Progenitor cell of endocrine pancreas (in vitro differentiated cells): ENCODE measurements around the gene ZCCHC4. TPM values are rescaled to one million over a fixed set of nuclear protein-coding genes. Genes with fewer than 3 reads are reported as not detected.

ENCODE experiments used
- DNase-seq: peaks from one replicate; pipeline ENCODE4 v3.0.0; 2021; ENCODE audit warnings: low spot score; ENCODE audit not compliant: unreplicated experiment
- H3K27ac Mint-ChIP-seq: 2 replicates; pipeline ENCODE4 v1.8.0; 2021; ENCODE audit warnings: mild to moderate bottlenecking, moderate library complexity, mixed read lengths
- H3K27me3 Mint-ChIP-seq: 2 replicates; pipeline ENCODE4 v1.8.0; 2021; ENCODE audit warnings: mixed read lengths
- H3K36me3 Mint-ChIP-seq: 2 replicates; pipeline ENCODE4 v1.8.0; 2022; ENCODE audit warnings: mixed read lengths; ENCODE audit not compliant: insufficient read depth
- H3K4me1 Mint-ChIP-seq: 2 replicates; pipeline ENCODE4 v1.8.0; 2021; ENCODE audit warnings: low read depth, mixed read lengths
- H3K4me3 Mint-ChIP-seq: 2 replicates; pipeline ENCODE4 v1.8.0; 2021; ENCODE audit warnings: low read depth, mild to moderate bottlenecking, moderate library complexity, mixed read lengths
- H3K9me3 Mint-ChIP-seq: 2 replicates; pipeline ENCODE4 v1.8.0; 2021; ENCODE audit warnings: low read depth, mixed read lengths
- total RNA-seq: library from RNA; stranded (reverse); gene quantifications from 2 replicates; pipeline ENCODE4 v1.2.1, GENCODE V29; 2021
- TF ChIP-seq, protein P1 (sequence below): fragments of 200-600 bp; sonication (generic); IDR thresholded peaks from one replicate; pipeline ENCODE4 v1.5.0; 2021; ENCODE audit warnings: antibody characterized with exemption, mild to moderate bottlenecking; ENCODE audit not compliant: unreplicated experiment

ZCCHC4 gene
- total RNA-seq, 1 donor from 2014 or later: 12.1 TPM

DNA sequence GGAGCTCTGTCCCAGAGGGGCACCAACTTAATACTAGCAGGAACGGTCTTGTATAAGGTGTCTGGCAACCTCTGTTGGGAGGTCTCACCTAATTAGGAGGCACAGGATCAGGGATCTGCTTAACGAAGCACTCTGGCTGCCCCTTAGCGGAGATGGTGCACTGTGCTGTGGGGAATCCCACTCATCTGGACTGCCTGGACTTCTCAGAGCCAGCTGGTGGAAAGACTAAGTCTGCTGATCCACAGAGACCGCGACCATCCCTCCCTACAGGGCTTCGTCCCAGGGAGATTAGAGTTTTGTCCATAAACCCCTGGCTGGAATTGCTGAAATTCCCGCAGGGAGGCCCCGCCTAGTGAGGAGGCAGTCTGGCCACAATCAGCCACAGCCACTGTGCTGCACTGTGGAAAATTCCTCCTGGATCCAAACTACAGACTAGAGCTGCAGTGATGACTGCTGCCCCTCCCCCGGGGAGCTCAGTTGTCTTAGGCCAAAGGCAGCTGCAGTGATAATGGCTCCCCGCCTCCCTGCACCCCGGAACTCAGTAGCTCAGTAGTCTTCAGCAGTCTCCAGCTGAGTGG, 22.0 kb upstream of the ZCCHC4 start:
- H3K27ac Mint-ChIP-seq: no peak overlapping the region
- peaks cover 19% of the 10 kb centered on the region for H3K9me3 Mint-ChIP-seq
- no peaks in the 10 kb centered on the region for H3K4me1 Mint-ChIP-seq
- H3K4me3 Mint-ChIP-seq: no peak overlapping the region
- H3K27me3 Mint-ChIP-seq: no peaks in the 10 kb centered on the region
- DNase-seq: no peak
- TF ChIP-seq, protein P1, sequence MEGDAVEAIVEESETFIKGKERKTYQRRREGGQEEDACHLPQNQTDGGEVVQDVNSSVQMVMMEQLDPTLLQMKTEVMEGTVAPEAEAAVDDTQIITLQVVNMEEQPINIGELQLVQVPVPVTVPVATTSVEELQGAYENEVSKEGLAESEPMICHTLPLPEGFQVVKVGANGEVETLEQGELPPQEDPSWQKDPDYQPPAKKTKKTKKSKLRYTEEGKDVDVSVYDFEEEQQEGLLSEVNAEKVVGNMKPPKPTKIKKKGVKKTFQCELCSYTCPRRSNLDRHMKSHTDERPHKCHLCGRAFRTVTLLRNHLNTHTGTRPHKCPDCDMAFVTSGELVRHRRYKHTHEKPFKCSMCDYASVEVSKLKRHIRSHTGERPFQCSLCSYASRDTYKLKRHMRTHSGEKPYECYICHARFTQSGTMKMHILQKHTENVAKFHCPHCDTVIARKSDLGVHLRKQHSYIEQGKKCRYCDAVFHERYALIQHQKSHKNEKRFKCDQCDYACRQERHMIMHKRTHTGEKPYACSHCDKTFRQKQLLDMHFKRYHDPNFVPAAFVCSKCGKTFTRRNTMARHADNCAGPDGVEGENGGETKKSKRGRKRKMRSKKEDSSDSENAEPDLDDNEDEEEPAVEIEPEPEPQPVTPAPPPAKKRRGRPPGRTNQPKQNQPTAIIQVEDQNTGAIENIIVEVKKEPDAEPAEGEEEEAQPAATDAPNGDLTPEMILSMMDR: no peak
- peaks cover 1% of the 10 kb centered on the region for H3K36me3 Mint-ChIP-seq

DNA sequence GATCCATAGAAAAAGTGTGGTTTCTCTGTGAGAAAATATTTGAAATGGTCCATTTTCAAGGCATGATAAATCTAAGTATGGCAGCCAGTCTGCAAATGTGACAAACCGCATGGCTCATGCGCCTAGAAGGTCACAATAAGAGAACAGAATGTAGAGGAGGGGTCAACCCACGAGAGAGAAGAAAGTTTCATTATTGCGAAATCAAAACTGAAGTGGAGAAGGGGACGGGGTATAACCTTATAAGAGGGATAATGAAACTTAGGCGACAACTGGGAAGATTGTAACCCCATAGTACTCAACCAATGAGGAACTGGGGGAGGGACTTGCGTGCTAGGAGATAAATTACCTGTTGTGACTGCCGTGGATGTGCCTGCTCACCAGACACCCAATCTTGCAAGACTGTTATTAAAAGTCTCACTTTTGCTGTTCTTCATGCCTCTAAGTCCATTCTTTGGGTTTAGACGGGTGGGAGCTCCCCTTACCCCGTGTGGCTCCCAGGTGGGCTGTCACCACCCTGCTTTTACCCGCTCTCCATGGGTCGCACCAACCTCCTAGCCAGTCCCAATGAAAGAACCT, 21.3 kb upstream of the ZCCHC4 start:
- no peaks in the 10 kb centered on the region for H3K4me1 Mint-ChIP-seq
- peaks cover 17% of the 10 kb centered on the region for H3K9me3 Mint-ChIP-seq
- no peaks in the 10 kb centered on the region for H3K27me3 Mint-ChIP-seq

DNA sequence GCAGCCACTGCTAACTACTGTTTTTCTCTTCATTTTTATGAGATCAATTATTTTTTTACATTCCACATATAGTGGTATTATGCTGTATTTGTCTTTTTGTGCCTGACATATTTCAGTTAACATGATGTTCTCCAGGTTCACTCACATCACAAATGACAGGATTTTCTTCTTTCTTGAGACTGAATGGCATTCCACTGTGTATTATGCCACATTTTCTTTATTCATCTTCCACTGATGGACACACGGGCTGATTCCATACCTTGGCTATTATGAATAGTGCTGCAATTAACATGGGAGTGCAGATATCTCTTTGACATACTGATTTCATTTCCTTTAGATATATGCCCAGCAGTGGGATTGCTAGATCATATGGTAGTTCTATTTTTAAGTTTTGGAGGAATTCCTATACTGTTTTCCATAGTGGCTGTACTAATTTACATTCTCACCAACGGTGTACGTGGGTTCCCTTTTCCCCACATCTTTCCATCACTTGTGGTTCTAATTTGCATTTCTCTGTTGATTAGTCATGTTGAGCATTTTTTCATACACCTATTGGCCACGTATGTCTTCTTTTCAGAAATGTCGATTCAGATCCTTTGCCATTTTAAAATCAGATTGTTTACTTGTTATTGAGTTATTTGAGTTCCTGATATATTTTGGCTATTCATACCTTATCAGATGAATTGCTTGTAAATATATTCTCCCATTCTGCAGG, 14.9 kb upstream of the ZCCHC4 start:
- Mint-ChIP-seq H3K36me3 (no peaks in the 10 kb centered on the region), H3K4me3 (no peak overlapping the region), H3K4me1 (peaks cover 15% of the 10 kb centered on the region), H3K27me3 (no peaks in the 10 kb centered on the region), H3K9me3 (no peaks in the 10 kb centered on the region), H3K27ac (no peak overlapping the region)
- DNase-seq: no peak
- TF ChIP-seq, protein P1: no peak

More for the DNA sequence above, 21.3 kb upstream of the ZCCHC4 start:
- no peak overlapping the region for H3K27ac Mint-ChIP-seq
- TF ChIP-seq, protein P1: no peak
- no peak overlapping the region for H3K4me3 Mint-ChIP-seq
- H3K36me3 Mint-ChIP-seq: peaks cover 1% of the 10 kb centered on the region
- DNase-seq: no peak

DNA sequence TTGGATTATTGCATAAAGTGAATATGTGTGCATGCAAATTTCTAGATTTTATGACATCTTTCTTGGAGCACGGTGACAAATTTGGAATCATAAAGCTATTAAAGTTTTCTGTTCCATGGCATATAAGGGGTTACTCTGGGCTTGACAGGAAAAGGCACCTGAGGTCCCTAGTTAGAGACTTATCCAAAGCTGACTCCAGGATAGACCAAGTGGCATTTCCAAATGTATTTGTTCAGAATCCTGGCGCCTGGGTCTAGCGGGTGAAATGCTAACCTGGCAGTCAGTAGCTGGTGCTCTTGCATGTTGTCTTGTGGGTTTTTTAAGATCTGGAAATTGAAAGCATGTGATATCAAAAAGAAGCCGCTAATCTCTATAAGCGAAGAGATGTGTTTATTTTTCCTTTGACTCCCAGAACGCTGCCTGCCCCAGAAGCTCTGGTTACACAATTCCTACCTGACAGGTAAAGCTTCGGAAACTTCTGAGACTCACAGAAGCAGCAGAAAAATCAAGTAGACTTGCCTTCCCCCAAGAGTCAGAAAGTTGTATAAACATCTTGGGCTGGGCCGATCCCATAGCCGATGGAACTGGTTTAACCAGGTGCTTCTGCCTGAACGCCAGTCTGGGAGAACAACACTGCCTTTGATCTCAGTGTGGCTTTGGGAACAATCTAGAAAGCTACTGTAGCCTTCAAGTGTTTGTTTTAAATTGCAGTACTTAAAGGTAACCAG, 12.9 kb upstream of the ZCCHC4 start:
- H3K36me3 Mint-ChIP-seq: no peaks in the 10 kb centered on the region
- no peaks in the 10 kb centered on the region for H3K27me3 Mint-ChIP-seq
- H3K27ac Mint-ChIP-seq: peak overlapping the region; percentile 79
- peaks cover 15% of the 10 kb centered on the region for H3K4me1 Mint-ChIP-seq
- DNase-seq: peak; percentile 21
- no peaks in the 10 kb centered on the region for H3K9me3 Mint-ChIP-seq
- TF ChIP-seq, protein P1: peak; percentile 17
- peak overlapping the region; percentile 41 for H3K4me3 Mint-ChIP-seq

DNA sequence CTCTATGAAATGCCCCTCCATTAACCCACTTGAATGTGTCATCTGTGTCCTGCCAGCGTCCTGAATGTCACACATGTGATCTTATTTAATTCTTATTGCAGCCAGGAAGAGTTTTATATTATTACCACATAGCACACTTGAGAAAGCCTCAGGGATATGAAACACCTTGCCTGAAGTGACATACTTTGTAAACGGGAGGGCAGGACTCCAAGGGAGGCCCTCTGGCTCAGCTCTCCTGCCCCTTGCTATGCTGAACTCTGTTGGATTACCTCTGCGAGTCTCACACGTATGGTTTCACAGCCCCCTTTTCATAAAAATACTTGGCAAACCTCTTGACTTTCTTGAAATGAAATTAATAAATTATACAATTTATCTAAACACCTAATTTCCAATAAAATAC, 11.1 kb upstream of the ZCCHC4 start:
- Mint-ChIP-seq H3K27ac (peak overlapping the region; percentile 28), H3K27me3 (no peaks in the 10 kb centered on the region), H3K4me3 (no peak overlapping the region), H3K4me1 (peaks cover 15% of the 10 kb centered on the region), H3K9me3 (no peaks in the 10 kb centered on the region), H3K36me3 (no peaks in the 10 kb centered on the region)
- DNase-seq: no peak
- TF ChIP-seq, protein P1: no peak
